ENCODE data around the gene PJA2.
A peak's percentile ranks its signal among the peaks of the same experiment; 100 is the strongest.

The PJA2 gene

DNA sequence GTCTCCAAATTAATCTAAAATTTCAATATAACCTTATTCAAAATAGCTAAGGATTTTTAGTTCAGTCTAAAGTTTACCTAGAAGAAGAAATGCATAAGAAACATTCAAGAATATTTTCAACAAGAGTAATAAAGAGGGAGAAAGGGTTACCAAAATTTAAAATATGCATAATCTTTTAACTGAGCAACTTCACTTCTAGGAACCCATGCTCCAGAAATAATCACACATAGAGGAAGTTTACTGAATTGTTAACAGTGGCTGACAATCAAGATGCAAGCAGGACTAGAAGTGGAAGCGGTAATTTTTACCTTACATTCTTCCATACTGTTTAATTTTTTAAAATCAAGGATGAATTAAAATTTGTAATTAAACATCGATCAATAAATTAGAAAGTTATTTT is 1.9 kb downstream of the PJA2 start:
- peak; percentile 10 for DNase-seq

DNA sequence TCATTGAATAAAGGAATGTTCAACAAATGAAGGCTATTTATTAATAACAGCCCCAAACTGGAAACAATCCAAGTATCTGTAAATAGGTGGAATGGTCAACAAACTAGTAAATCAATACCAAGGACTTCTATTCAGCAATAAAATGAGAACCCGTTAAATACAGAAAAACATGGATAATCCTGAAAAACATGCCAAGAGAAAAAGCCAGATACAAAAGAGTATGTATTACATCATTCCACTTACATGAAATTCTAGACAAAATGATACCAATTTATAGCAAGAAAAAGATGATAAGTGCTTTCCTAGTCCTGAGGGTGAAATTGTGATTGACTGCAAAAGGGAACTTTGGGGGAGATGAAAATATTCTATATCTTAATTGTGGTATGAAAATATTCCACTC is 3.1 kb downstream of the PJA2 start:
- DNase-seq: no peak

DNA sequence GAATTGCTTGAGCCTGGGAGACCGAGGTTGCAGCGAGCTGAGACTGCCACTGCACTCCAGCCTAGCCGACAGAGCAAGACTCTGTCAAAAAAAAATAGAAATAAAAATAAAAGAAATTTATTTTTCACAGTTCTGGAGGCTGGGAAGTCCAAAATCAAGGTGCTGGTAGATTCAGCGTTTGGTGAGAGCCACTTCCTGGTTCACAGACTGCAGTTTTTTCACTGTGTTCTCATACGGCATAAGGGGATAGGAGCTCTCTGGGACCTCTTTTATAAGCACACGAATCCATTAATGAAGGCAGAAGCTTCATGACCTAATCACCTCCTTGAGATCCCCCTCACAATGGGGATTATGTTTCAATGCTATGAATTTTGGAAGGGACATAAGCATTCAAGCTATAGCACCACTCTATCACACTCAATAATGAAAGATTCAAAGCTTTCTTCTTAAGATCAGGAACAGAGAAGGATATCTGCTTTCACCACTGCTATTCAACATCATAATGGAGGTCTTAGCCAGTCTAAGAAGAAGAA is 5.3 kb downstream of the PJA2 start:
- no peak for DNase-seq

DNA sequence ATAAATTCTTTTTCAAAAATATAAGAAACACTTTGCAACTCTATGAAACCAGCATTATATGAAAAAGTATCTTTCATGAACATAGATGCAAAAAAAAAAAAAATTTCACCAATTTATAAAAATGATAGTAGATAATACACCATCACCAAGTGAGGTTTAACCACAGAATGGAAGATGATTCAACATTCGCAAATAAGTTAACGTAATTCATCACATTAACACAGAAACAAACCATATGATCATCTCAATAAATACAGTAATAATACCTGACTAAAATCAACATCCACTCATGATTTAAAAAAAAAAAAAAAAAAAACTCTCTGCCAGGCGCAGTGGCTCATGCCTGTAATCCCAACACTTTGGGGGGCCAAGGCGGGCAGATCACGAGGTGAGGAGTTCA is 6.3 kb downstream of the PJA2 start:
- DNase-seq: no peak

DNA sequence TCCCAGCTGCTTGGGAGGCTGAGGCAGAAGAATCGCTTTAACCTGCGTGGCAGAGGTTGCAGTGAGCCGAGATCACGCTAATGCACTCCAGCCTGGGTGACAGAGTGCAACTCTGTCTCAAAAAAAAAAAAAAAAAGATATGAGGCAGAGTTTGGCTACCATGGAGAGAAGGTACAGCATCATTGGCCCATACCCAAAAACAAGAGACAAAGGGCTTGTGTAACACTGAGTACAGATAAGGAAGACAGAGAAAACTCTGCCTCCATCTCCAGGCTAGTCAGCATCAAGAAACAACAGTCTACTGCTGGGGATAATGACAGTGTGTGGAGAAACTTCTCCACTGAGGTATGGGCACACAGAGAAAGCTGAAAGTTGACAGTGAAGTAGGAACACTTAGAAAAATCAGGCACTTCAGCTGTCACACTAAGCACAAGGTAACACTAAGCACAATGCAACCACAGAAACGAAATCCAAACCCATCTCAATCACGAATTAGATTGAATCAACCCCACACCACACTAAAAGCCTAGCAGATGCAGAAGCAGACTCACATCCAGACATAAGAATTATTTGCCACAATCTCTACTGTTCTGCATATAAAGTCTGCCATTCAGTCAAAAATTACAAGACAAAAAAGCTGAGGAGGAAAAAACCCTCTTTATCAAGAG is 10.5 kb downstream of the PJA2 start:
- DNase-seq: no peak

DNA sequence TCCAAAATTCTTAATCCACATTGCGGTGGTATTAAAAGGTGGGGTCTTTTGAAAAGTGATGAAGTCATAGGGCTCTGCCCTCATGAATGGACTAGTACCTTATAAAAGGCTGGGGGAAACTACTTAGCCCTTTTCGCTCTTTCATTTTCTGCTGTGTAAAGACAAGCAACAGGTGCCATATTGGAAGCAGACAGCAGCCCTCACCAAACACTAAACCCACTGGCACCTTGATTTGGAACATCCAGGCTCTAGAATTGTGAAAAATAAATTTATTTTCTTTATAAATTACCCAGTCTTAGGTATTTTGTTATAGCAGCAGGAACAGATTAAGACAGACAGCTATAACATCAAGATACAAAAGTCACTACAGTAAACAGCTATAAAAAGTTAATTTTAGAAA is 12.8 kb downstream of the PJA2 start:
- DNase-seq: no peak

DNA sequence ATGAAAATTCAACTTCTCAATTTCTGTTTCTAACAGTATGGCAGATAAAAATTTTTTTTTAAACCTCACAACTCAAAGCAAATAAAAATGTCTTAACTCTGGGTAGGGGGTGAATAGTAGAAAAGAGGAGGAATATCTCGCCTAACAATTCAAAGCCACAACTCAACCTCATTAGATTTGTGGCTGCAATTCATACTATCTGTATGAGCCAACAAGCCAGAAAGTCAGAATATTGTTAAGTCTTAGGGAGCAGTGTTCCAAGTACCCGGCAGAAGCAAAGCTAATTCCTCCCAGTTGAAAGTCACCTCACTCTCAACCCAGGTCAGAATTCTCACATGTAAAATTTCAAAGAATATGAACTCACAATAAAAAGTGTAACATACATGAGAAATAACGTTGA is 15.0 kb downstream of the PJA2 start:
- DNase-seq: no peak

DNA sequence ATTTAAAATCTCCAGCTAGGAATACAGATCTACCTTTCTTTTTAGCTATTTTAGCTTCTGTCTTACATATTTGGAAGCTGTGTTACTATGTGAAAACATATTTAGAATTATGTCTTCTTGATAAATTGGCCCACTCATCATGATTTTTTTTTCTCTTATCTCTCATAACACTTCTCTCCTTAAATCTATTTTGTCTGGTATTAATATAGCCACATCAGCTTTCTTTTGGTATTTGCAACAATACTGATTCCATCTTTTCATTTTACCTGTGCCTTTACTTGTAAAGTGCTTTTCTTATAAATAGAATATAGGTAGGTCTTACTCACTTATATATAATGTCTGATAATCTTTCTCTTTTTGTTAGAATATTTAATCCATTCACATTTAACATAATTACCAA is 19.6 kb downstream of the PJA2 start:
- DNase-seq: no peak

DNA sequence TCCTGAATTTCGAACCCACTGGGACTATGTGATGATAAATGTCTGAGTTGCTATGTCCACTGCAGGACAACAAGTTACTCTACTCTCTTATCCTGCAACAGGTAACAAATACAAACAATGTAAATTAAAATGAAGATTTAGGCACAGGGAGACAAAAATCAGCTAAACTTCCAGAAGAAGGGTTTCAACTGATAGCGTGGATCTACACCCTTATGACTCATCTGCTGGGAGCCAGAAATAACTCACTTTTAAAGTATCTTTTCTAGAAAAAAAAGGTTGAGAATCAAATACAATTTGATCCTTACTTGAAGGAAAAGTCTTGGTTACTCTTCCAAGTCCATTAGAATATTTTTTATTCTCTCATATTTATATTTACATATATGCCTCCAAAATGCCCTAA is 21.4 kb downstream of the PJA2 start:
- no peak for DNase-seq

DNA sequence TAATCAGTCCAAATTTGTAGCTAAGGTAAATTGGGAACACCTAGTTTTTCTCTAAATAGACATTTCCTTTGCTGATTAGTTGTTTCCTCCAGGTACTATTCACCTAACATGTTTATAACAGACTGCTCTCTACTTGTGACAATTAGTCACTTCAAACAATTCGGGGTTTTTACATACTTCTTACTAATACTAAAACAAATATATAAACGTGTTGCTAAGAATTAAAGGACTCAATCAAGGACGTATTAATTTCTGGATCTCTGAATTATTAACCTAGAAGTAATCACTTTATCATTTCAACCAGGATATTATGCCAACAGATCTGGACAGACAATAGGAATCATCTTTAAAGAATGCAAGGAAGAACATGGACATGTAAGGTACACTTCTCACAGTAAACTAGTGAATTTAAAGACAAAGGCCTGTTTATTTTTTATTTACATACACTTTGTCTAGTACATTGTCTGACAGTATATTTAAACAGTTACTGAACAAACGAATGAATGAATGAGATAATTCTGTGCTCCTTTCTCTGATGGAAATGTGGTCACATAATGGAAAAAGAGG is 22.3 kb downstream of the PJA2 start:
- DNase-seq: no peak

DNA sequence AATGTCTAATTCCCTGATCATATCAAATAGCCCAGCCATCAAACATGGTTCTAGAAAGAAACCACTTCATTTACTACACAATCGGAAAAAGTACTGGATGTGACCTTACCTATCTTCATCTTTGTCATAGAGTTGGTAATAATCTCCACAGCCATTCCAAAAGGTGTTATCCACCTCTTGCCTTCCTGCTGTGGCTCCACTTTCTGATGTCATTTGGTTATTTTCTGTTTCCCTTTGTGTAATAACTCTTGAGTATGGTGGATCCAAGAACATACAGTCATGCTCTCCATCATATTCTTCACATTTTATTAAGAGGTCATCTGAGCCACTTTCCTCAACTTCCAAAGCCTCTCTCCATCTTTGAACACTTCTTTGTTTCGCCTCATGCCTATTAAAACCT is 31.7 kb downstream of the PJA2 start:
- no peak for DNase-seq

DNA sequence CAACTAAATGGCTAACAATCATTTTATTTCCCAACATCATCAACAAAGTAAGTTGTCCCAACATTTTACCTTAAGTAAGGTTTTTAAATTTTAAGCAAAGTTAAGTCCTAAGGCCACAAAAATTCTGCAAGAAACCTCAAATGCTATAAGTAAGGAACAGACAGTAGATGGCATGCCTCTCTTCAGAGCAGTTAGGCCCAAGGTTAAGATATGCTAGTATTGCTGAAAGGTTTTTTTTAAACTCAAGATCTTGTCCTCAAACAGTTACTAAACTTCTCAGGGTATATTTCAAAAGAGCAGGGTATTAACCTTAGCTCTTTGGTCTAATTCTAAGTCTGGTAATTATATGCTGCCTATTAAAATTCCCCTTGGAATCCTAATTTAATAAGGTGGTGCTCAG is 35.1 kb downstream of the PJA2 start:
- no peak for DNase-seq

DNA sequence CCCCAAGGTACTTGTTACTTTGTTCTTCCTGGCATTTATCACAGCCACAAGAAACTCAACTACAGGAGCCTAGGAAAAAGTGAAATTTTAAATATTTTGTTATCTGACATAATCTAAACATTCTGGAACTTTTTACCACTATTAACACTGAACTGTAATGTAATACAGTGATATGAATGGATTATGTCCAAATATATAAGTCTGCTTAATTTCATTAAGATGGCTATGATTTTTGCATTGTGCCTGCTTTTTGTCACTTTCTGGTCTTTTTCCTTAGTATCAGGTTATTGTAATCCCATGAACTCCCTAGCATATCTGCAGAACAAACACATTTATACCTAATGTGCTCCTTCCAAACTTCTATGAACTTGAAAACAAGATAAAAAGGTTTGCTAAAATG is 35.8 kb downstream of the PJA2 start:
- no peak for DNase-seq

DNA sequence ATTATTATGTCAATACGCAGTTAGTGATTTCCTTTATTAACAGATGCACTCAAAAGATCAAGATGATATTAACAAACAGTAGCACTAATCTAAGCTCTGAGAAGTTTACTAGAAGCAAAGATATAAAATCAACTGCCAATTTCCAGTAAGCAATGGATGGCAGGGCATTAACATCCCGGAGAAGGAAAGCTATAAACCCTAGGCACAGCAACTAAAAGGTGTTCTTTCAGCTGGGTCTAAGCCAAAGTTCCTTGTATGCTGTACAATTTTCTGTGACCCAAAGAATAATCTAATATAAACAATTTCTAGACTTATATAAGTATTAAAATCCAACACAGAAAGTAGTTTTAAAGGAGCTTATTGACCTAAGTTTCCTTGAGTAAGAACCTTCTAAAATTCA is 39.4 kb downstream of the PJA2 start:
- no peak for DNase-seq

DNA sequence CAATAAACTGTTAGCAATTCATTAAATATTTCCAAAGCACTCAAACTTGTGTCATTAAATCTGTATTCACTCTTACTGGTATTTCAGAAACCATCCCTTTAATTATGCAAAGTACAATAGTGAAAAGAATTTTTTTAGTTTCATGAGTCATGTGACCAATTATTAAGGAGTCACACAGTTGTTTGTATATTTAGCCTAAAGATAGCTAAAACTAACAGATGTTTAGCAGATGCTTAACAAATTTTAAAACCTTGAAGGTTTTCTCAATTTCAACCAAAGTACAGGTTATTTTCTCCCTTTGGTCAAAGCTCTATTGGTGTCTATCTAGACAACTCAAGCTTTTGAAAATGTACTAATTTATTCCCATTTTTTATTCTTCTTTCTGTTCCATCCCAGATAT is 44.1 kb downstream of the PJA2 start:
- no peak for DNase-seq

DNA sequence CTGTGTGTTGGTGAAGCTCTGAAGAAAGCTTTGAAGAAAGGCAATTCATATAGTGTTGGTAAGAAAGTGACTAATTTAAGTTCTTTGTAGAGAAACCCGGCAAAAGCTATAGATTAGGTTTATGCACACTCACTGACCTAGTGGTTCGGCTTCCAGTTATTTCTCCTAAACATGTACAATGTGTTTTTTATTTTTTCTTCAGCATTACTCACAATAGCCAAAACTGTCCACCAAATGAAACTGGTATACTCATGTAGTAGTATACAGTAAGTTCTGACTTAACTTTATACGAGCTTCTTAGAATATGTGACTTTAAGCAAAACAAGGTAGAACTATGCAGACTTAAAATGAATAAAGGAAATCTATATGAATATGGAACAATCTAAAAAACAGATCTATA is 44.8 kb downstream of the PJA2 start:
- no peak for DNase-seq

DNA sequence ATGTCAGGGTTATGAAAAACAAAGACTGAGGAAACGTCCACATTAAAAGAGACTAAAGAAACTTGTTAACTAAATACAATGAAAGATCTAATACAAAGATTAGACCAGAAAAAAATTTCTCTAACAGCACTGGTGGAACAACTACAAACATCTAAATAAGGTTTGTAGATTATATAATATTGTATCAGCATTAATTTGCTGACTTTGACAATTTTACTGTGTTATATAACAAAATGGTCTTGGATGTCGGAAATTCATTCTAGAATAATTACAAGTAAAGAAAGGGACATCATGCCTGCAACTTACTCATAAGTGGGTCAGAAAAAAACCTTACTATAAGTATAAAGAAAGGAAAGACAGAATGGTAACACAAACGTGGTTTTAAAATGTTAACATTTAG is 50.1 kb downstream of the PJA2 start:
- no peak for DNase-seq

DNA sequence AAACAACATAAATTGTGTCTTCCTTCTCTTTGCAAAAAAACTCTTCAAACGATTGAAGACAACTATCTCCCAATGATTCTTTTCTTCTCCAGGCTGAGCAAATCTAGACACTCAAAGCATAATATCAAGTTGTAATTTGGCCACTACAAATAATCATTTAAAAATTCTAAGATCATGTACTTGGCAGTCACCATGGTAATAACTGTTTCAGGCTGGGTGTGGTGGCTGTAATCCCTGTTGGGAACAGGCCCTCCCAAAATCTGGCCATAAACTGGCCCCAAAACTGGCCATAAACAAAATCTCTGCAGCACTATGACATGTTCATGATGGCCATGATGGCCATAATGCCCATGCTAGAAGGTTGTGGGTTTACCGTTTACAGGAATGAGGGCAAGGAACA is 52.0 kb downstream of the PJA2 start:
- no peak for DNase-seq

DNA sequence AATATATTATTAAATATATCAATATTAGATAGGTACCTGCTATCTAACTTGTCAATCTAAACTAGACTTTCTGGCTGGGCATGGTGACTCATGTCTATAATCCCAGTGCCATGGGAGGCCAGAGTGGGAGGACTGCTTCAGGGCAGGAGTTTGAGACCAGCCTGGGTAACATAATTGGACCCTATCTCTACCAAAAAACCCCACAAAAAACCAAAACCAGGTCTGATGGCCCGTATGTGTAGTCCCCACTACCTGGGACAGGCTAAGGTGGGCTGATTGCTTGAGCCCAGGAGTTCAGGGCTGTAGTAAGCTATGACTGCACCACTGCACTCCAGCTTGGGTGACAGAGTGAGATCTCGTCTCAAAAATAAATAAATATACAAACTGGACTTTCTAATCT is 55.0 kb downstream of the PJA2 start:
- DNase-seq: no peak

DNA sequence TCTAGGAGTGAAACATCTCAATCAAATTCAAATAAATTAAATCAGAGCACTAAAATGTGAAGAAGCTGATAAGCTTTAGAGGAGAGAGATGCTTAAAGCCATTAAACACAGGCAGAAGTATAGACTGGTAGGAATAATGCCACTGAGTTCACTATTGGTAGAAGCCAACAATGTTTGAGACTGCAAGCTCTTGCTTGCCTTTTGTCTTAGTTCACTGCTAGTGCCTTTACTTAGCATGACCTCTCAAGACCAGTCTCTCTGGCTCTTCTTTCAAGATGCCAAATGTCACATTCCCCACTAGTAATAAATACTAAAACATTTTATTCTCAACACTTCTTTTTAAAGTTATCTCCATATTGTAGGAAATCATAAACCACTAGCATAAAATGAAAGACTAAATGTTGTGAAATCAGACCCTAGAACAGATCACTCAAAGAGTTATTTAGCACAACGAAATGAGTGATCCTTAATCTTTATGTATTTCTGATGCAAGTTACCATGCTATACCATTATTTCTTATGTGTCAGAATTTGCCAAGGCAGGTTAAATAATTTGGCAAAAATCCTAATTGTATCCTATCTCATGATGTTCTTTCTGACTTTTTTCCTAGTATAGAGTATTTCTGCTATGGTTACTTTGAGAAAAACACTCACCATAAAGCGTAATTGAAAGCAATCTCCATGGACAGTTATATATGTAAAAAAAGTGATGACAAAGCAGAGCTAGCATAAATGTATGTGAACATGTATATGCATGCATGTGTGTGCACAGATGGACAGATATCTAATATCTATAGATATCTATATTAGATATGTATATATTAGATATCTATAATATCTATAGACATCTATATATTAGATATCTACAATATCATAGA is 57.5 kb downstream of the PJA2 start:
- DNase-seq: no peak

DNA sequence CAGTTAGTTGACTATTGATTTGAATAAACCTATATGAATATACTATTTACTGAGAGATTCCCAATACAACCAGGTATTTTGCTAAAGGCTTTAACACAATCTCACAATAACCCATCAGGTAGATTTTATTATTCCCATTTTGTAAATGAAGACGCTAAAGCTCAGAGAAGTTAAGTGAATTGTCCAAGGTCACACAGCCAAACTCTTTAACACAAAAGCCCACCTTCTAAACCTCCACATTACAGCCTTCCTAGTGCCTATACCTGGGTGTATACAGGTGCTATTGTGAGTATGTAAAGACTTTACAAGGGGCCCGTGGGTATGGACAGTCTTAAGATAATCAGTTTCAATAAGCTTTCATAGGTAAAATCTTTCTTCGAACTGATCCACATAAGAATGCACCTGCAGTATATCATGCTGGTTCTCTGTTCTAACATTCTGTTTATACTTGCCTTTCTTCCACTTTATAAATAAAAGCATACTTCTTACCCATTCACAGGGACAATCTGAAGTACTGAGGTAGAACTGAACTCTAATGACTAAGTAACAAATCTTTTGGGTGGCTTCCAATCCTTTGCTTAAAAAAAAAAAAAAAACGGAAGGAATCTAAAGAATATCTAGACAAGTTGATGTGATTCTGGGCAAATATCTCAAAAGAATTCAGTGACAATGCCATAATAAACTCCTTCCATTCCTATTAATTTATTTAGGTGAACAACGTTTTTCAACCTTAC is 59.1 kb downstream of the PJA2 start:
- no peak for DNase-seq

DNA sequence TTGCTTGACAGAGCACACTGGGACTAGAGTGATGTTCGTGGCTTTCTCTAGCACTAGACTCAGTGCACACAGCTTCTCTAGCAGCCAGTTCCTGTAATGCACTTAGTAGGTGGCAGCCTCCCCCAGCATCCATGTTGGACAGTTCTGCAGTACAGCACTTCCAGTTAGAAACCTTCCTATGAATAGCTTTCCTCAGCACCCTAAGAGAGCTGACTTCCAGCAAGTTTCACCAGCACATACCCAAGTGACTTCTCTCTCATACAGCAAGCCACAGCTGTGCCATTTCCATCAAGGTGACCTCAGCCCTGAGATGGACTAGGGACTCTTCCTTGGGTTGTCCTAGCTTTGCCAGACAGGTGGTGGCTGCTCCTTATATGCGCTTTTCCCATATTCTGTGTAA is 60.4 kb downstream of the PJA2 start:
- DNase-seq: no peak

DNA sequence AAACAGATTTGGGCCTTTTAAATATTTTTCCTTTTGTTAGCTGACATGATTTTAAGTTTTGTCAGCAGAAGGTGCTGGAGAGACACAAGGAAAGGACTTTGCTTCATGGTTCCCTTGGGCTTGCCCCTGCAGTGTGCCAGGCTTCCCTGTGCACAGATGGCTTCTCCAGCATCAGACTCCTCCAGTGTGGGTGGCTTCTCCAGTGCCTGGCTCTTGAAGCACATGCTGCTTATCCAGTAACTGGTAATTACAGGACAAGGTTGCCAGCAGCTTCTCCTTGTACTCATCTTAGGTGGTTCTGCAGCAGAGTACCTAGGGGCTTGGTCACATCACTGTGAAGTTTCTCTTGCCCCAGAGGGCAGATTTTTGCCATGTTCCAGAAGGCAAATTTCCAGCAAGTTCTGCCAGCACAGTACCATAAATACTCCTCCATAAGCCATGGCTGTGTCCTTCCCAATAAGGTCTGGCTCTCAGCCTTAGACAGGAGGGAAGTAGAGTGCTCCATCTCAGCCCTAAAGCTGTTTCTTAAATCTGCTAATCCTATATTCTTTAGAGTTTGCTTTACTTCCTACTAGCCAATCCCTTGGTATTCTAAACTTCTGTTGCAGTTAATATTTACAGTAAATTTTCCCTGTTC is 62.4 kb downstream of the PJA2 start:
- no peak for DNase-seq

Data from GF-D8 (cell line).